ENCODE data around the gene SOX5. TPM values are rescaled to one million over a fixed set of nuclear protein-coding genes. Genes with fewer than 3 reads are reported as not detected.

SOX5 gene
- total RNA-seq, 4 donors from 2014 or later = 1.3 to 9.6 (median 3.3) TPM

GRCh38 chr12:23948291-23948690, 1.2 kb downstream of the SOX5 start:
- H3K9me3 ChIP-seq = no peaks in the 10 kb centered on the region
- no peak overlapping the region for H3K4me3 ChIP-seq
- DNase-seq (no peak), ATAC-seq (no peak)
- TF ChIP-seq POLR2A (IDR thresholded peaks at IDR 0.05) (no peak), CTCF (IDR thresholded peaks at IDR 0.05 in 4 of 5, conservative IDR thresholded peaks at IDR 0.05 in 1 of 5) (no peak)
- intact Hi-C loops (cut with DNase I; ENCODE audit: low total_unique reads) = no loop called here
- H3K27ac ChIP-seq = no peak overlapping the region
- in situ Hi-C loops (cut with MboI; ENCODE audit: low sequenced_read_pairs in 4 of 4) = no loop called here
- peaks cover 0 to 4% of the 10 kb centered on the region in 2 donors for H3K4me1 ChIP-seq
- peaks cover 0 to 12% (median 11%) of the 10 kb centered on the region in 3 donors for H3K27me3 ChIP-seq
- no peaks in the 10 kb centered on the region for H3K36me3 ChIP-seq

GRCh38 chr12:23947395-23947794, 2.1 kb downstream of the SOX5 start:
- H3K4me3 ChIP-seq = no peak overlapping the region
- in situ Hi-C loops (cut with MboI; ENCODE audit: low sequenced_read_pairs in 4 of 4) (no loop called here), intact Hi-C loops (cut with DNase I; ENCODE audit: low total_unique reads) (no loop called here)
- no peaks in the 10 kb centered on the region for H3K36me3 ChIP-seq
- no peak for ATAC-seq
- H3K27ac ChIP-seq = no peak overlapping the region
- TF ChIP-seq POLR2A (IDR thresholded peaks at IDR 0.05) (no peak), CTCF (IDR thresholded peaks at IDR 0.05 in 4 of 5, conservative IDR thresholded peaks at IDR 0.05 in 1 of 5) (no peak)
- H3K4me1 ChIP-seq = peaks cover 0 to 4% of the 10 kb centered on the region in 2 donors
- no peaks in the 10 kb centered on the region for H3K9me3 ChIP-seq
- DNase-seq = no peak
- H3K27me3 ChIP-seq = peaks cover 0 to 12% (median 11%) of the 10 kb centered on the region in 3 donors

- no peak for ATAC-seq
- no peaks in the 10 kb centered on the region for H3K9me3 ChIP-seq
- peaks cover 0 to 12% (median 11%) of the 10 kb centered on the region in 3 donors for H3K27me3 ChIP-seq
- no peaks in the 10 kb centered on the region for H3K36me3 ChIP-seq
- H3K4me3 ChIP-seq = no peak overlapping the region
- no peak for TF ChIP-seq POLR2A (IDR thresholded peaks at IDR 0.05)
- no peak for TF ChIP-seq CTCF (IDR thresholded peaks at IDR 0.05 in 4 of 5, conservative IDR thresholded peaks at IDR 0.05 in 1 of 5)
- DNase-seq = no peak
- intact Hi-C loops (cut with DNase I; ENCODE audit: low total_unique reads) = no loop called here
- no peak overlapping the region for H3K27ac ChIP-seq
- no peaks in the 10 kb centered on the region for H3K4me1 ChIP-seq
- in situ Hi-C loops (cut with MboI; ENCODE audit: low sequenced_read_pairs in 4 of 4) = no loop called here
Measured at GRCh38 chr12:23945249-23945648, 4.2 kb downstream of the SOX5 start.

- DNase-seq = no peak
- no peak for ATAC-seq
- Histone ChIP-seq H3K4me1 (no peaks in the 10 kb centered on the region), H3K27ac (no peak overlapping the region), H3K4me3 (no peak overlapping the region), H3K27me3 (peaks cover 0 to 12% (median 8%) of the 10 kb centered on the region in 3 donors), H3K36me3 (no peaks in the 10 kb centered on the region), H3K9me3 (no peaks in the 10 kb centered on the region)
- TF ChIP-seq CTCF (IDR thresholded peaks at IDR 0.05 in 4 of 5, conservative IDR thresholded peaks at IDR 0.05 in 1 of 5) (no peak), POLR2A (IDR thresholded peaks at IDR 0.05) (no peak)
- intact Hi-C loops (cut with DNase I; ENCODE audit: low total_unique reads) = no loop called here
- in situ Hi-C loops (cut with MboI; ENCODE audit: low sequenced_read_pairs in 4 of 4) = no loop called here
Measured at GRCh38 chr12:23944067-23944466, 5.4 kb downstream of the SOX5 start.

GRCh38 chr12:23942841-23943240, 6.6 kb downstream of the SOX5 start:
- no peaks in the 10 kb centered on the region for H3K36me3 ChIP-seq
- no peak overlapping the region for H3K4me3 ChIP-seq
- H3K27me3 ChIP-seq = peaks cover 0 to 5% (median 3%) of the 10 kb centered on the region in 3 donors
- no peaks in the 10 kb centered on the region for H3K4me1 ChIP-seq
- no peak for ATAC-seq
- no peak overlapping the region for H3K27ac ChIP-seq
- intact Hi-C loops (cut with DNase I; ENCODE audit: low total_unique reads) (no loop called here), in situ Hi-C loops (cut with MboI; ENCODE audit: low sequenced_read_pairs in 4 of 4) (no loop called here)
- no peak for TF ChIP-seq CTCF (IDR thresholded peaks at IDR 0.05 in 4 of 5, conservative IDR thresholded peaks at IDR 0.05 in 1 of 5)
- no peak for TF ChIP-seq POLR2A (IDR thresholded peaks at IDR 0.05)
- no peak for DNase-seq
- H3K9me3 ChIP-seq = no peaks in the 10 kb centered on the region

Data from gastrocnemius medialis (tissue), 4 donors.